ENCODE results near the gene CNIH3.

DNA sequence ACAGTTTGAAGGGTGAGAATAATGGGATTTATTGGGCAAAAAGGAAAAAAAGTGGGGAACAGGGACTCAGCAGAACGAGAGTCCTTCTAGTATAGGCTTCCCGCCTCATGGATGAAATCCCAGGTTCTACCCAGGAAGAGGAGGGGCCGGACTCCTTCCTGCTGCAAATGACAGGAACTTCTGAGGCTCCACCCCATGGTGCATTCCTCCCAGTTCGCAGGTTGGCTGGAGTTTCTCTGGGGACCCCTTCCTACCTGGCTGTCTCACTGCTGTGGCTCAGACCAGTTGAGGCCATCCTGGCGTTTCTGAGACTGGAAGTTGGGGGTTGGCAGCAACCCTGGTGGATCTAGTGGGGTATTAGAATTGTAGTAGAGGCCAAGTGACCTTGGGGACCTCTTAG lies 27.5 kb downstream of the CNIH3 start:
- TF ChIP-seq, protein P1, sequence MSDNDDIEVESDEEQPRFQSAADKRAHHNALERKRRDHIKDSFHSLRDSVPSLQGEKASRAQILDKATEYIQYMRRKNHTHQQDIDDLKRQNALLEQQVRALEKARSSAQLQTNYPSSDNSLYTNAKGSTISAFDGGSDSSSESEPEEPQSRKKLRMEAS (IDR thresholded peaks at IDR 0.05; ENCODE audit: low read depth, low read length) = no peak
- no peak for TF ChIP-seq CEBPB (IDR thresholded peaks at IDR 0.05; ENCODE audit: borderline replicate concordance in 1 of 2, low read depth in 2 of 2, low read length in 2 of 2)
- TF ChIP-seq, protein P2, sequence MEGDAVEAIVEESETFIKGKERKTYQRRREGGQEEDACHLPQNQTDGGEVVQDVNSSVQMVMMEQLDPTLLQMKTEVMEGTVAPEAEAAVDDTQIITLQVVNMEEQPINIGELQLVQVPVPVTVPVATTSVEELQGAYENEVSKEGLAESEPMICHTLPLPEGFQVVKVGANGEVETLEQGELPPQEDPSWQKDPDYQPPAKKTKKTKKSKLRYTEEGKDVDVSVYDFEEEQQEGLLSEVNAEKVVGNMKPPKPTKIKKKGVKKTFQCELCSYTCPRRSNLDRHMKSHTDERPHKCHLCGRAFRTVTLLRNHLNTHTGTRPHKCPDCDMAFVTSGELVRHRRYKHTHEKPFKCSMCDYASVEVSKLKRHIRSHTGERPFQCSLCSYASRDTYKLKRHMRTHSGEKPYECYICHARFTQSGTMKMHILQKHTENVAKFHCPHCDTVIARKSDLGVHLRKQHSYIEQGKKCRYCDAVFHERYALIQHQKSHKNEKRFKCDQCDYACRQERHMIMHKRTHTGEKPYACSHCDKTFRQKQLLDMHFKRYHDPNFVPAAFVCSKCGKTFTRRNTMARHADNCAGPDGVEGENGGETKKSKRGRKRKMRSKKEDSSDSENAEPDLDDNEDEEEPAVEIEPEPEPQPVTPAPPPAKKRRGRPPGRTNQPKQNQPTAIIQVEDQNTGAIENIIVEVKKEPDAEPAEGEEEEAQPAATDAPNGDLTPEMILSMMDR (IDR thresholded peaks at IDR 0.05 in 2 of 3, conservative IDR thresholded peaks at IDR 0.05 in 1 of 3; ENCODE audit: control insufficient read depth in 2 of 3, extremely low read depth in 1 of 3, insufficient read depth in 1 of 3, low read depth in 3 of 3, low read length in 3 of 3) = no peak
- no peak for TF ChIP-seq EGR1 (IDR thresholded peaks at IDR 0.05; ENCODE audit: borderline replicate concordance in 1 of 2, low read depth in 2 of 2, low read length in 2 of 2)

Measured in GM12878 (cell line).